NK-92 (cell line): ENCODE measurements around the gene SLC2A4RG.

ENCODE experiments used
- DNase-seq: peaks from one replicate; lab custom pipeline; 2025; ENCODE audit not compliant: unreplicated experiment; lab: John Stamatoyannopoulos, UW

The SLC2A4RG gene

DNA sequence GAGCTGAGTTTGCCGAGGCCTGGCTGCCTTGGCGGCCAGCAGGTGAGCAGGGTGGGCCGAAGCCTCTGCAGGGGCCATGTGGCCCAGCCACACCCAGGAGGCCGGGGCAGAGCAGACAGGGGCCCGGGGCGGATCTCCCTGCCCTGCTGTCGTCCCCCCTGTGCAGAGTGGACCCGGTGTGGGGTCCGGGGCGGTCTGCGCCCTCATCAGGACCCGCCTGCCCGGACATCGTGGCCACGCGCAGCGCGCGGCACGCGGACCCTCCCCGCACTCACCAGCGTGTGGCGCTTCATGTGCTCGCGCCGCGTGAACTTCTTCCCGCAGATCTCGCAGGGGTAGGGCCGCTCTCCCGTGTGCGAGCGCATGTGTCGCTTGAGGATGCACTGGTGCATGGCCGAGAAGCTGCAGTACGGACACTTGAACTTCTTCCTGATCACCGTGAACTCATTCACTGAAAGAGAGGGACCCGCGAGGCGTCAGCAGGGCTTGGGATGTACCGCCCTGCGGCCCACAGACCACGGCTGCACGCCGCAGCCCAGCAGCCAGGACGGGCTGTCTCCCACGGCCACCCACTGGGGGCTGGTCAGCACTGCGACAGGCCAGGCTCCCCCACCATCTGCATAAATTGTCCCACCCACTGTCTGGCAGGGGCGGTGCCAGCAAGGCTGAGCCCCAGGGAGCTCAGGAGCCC, 13.0 kb downstream of the SLC2A4RG start:
- DNase-seq: no peak

DNA sequence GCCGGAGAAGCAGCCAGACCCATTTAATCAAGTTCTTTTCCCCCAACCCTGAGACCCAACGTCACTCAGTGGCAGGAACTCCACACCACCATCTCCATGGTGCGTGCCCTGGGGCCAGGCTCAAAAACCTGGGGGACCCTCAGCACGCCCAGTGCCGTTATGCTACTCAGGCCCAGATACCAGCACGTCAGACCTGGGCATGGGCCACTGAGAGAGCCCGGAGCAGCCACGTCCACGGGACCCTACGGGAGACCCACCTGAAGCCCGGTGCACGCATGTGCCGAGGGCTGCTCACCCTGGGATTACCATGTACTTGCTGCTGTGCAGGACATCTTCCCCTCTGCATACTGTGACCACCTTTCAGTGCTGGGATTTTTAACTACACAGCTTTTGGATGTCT, 13.8 kb downstream of the SLC2A4RG start:
- no peak for DNase-seq

DNA sequence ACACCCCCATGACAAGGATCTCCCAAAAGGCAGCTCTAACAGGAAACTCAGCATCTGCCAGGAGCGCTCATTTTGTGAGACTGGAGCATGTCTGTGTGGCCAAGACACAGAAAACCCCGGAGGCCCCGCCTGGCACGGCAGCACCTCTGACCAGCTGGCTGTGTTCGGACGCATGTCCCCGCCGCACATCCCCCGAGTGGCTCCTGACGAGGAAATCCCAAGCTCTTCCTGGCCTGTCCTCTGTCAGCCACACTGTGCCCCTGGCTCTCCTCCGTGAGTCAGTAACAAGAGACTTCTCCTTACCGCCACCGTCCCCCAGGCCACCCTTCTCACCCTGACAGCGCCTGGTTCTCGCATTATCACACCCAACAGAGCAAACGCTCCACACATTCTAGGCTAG, 14.4 kb downstream of the SLC2A4RG start:
- DNase-seq: no peak

DNA sequence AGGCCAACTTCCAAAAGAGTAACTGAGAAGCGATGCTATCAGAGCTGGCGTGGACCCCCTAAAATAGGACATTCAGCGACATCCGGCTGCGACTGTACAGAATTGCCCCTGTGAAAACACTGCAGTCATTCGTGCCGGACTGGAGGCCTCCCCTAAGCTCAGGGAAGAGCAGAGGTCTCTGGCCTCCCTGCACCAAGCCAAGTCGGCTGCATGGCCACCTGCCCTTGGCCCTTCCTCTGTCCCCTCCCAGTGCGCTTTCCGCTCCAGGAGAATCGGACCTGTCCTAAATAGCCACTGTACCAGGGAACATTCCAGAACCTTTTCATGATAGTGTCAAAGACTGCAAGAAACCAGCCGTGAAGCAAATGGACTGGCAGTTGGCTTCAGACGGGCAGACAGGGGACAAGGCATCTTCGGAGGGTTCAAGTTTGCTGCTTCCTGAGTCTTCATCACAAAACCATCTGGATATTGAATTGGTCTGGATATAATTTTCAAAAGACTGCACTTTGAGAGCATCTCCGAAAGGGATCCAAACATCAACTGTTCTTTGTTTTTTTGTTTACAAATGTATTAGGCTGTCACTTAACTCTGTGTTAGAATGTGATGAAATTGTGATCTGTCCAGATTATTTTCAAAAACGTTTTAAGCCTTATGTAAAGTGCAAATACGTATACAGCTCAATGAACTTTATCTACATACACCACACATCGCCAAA, 16.5 kb downstream of the SLC2A4RG start:
- DNase-seq: no peak

DNA sequence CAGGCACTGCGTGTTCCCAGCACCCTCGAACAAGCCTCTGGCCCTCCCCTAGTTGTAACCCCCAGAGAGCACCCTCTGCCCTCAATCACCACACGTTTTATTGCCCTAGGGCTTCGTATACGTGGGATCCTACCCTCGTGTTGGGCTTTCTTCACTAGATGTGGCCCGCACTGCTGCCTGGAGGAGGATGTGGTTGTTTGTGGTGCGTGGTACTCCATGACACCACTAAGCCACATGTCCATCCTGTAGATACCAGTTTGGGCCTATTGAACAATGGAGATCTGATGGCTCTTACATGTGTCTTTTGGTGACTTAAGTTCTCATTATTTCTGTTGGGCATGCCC, 17.0 kb downstream of the SLC2A4RG start:
- DNase-seq: no peak

DNA sequence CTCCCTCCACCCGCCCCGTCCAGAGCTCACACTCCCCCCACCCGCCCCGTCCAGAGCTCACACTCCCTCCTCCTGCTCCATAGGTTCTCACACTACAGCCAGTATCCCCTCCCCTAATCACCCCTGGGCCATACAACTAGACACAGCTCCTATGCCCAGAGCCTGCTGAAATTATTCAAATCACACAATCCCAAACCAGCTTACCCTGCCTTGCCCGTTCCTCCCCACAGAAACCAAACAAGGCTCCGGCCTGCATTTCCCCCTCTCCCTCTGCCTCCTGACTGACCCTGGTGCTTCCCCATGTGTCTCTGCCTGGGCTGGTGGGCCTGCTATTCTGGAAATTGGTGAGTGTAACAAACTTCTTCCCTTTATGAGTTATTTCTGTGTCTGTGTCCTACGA, 18.6 kb downstream of the SLC2A4RG start:
- DNase-seq: no peak

DNA sequence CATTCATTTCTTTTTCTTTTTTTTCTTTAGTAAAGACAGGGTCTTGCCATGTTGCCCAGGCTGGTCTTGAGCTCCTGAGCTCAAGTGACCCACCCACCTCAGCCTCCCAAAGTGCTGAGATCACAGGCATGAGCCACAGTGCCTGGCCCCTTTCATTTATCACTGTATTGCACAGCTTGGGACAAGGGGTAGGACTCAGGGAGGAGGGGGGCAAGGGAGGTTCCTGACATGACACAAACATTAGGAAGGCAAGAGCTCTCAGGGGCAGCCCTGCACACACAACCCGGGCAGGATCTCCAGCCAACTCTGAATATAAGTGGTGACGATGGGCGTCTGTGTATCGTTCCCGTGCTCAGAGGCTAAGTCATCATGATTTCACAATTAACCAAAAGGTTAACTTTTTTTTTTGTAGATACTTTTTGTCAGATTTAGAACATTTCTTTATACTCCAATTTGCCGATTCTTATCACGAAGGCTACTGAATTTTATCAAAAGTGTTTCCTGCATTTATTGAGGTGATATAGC, 19.9 kb downstream of the SLC2A4RG start:
- no peak for DNase-seq

DNA sequence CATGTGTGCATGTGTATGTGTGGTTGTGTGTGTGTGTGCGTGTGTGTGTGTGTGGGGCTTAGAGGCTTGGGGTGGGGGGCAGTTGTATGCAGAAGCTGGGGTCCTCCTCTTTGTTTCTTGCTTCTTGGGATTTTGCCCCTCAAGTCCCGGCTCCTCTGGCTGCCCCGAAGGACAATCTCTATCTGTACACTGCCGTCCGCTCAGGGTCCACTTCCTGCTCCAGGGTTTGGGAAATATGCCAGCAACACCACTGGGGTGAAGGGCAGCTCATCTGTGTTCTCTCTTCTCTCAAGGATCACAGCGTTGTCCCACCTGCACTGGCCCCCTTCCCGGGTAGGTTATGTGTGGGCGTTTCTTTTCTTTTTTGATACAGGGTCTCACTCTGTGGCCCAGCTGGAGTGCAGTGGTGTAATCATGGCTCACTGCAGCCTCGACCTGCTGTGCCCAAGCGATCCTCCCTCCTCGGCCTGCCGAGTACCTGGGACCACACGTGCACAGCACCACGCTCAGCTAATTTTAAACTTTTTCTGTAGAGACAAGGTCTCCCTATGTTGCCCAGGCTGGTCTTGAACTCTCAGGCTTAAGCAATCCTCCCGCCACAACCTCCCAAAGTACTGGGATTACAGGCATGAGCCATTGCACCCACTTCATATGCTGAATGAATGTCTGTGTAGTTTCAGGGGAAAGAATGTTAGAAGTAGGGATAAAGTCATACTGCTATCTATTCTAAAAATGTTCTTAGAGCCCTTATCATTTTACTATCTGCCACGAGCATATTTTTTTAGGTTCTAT, 25.7 kb downstream of the SLC2A4RG start:
- DNase-seq: no peak

DNA sequence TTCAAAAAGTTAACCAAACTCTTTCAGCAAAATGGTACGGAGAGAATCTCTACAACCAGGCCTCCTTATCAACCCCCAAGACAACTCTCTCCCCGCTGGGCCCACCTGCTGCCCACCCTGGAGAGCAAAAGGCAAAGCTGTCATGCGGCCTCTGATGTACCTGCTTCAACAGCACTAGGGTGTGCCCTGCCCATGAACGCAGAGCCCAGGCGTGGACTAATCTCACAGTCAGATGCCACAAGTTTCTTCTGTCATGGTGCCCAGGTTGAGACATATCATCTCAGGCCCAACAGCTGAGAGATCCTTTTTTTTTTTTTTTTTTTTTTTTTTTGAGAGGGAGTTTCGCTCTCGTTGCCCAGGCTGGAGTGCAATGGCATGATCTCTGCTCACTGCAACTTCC, 26.3 kb downstream of the SLC2A4RG start:
- DNase-seq: no peak

DNA sequence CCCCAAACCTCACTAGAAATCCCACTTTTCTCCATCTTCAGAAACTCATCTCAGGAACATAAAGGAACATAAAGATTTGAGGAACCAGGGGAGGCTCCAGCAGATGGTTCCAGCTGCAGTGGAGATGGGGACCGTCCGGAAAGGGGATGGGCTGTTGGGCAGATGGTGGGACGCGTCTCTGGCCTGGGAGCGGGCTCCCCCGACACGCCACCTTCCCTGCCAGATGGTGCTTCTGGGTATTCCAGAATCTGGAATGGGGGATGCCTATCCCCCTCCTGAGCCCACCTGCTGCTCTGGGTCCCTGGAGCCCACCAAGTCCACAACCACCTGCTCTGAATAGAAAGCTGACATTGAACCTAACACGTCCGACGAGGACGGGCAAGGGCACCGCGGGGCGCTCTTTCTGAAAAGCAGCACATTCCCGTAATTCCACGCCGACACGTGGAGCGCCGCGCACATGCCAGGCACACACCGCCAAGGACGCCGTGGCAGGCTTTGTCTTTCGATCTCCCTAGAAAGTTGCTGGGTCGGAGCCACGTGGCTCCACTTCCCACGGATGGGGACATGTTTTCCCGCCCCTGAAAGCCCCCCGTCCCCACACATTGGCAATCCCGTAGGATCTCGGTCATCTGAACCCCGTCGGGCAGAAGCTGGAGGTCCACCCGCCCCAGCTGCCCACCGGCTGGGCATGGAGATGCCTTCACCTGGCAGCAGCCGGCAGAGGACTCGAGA, 27.3 kb downstream of the SLC2A4RG start:
- no peak for DNase-seq

DNA sequence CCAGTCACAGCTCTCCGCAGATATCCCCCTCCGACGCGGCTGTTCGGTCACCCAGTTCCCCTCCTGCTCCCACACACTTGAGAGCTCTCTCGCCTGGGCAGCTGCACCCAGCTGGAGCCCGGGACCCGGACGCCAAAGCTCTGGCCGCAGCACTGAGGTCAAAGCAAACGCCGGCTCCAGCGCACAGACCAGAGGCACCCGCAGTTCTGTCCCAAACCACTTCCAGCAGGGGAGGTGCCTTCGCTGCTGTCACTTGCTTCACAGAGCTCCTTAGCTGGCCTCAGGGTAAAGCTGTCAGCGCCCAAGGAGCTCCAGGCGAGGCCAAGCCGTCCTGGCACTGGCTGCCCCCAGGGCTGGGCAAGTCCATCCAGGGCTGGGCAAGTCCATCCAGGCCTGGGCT, 27.9 kb downstream of the SLC2A4RG start:
- DNase-seq: no peak

DNA sequence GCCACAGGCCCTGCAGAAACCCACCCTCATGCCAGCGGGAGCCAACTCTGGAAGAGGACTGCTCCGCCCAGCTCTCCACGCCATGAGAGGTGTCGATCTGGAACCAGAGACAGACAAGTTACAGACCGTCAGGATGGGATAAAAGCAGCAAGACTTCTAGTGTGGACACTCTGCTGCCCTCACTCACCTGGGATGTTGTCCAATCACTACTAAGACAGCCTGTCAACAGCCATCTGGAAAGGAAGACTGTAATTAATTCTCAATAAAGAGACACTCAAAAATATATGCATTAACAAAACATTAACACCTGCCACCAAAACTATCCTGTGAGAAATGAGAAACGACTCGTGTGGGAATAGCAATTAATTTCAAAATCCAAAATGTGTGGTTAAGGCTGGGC, 28.3 kb downstream of the SLC2A4RG start:
- no peak for DNase-seq

DNA sequence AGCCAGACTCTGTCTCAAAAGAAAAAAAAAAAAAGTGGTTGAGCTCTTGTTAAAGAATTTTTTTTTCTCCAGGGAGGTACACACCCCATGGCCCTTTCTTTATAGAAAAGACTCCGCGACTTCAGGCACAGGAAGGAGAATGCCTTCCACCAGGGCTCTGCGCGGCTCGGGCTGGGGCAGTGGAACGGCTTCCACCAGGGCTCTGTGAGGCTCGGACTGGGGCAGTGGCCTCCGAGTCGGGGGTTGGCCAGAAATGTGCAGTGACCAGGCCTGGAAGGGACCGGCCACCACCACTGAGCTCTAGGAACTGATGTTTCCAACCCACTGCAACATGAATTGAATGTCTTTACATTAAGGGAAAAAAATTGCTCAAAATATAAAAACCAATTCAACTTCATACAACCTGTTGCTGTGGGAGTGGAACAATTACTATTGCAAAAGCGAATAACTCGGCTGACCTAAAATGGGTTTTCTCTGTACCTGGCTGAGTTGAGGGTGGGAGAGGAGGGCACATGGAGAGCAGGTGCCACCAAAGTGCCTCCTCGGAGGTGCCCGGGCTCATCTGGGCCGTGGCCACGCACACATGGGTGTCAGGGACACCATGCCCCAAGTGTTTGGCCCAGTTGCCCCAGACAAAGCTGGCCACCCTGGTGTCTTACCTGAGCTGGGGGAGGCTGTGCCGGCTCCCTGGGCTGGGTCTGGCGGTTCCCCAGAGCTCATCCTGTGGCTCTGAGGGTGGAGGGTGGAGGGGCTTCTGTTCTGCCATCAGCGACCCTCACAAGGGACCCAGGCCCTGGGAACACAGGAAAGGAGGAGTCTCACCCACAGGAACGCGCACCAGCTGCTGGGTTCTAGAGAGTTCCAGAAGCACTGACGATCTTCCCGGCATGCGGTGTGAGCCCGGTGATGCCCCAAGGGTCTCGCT, 29.3 kb downstream of the SLC2A4RG start:
- DNase-seq: no peak

DNA sequence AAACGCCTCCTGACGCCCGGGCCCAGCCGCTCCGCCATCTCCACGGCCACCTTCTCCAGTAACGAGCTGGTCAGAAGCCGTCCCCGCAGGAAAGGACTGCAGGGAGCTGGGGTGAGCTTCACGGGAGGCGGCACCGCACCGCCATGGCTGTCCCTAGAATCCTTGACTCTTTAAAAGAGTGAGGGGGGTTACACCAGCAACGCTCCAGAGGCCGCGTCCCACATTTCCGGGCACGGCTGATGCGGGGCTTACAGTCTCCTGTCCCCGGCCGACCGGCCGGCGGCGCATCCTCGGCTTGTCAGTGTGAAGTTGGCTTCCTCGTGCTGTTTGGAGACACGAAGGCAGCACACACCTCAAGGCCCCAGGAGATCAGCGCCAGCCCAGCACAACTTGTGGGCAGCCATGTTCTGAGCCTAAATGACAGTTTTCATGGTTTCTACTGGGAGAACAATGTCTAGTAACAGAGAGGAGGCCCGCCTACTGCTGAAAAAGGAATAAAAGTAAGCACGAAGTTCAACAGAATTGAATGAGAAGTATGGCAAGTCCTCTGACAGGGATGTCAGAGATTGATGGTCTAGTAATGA, 30.4 kb downstream of the SLC2A4RG start:
- no peak for DNase-seq

DNA sequence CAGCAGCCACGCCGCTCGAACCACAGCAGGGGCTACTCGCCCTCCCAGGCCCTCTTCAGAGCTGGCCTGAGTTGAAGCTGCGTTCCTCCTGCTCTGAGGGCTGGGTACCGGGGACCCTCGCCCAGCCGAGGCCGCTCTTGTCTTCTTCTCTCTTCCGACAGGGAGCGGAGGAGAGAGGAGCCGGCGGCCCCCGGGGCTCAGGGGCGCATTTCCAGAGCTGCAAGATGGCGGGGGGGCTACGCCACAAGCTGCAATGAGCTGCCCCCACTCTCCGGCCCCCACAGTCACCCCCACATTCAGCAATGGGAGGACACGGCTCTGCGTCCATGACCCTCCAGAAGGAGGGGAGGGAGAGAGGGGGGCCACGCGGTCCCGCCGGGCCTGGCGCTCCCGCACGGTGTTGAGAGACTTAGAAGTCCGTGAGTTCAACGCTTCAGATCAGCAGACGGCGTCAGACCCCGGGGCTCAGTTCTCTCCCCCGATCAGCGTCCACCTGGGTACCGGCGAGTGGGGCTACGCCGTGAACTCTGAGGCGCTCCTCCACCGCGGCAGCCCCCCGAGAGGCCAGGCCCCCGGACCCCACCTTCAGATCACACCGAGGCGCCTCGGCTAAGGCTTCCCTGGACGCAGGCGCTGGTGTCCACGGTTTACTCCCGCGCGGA, 31.6 kb downstream of the SLC2A4RG start:
- no peak for DNase-seq

DNA sequence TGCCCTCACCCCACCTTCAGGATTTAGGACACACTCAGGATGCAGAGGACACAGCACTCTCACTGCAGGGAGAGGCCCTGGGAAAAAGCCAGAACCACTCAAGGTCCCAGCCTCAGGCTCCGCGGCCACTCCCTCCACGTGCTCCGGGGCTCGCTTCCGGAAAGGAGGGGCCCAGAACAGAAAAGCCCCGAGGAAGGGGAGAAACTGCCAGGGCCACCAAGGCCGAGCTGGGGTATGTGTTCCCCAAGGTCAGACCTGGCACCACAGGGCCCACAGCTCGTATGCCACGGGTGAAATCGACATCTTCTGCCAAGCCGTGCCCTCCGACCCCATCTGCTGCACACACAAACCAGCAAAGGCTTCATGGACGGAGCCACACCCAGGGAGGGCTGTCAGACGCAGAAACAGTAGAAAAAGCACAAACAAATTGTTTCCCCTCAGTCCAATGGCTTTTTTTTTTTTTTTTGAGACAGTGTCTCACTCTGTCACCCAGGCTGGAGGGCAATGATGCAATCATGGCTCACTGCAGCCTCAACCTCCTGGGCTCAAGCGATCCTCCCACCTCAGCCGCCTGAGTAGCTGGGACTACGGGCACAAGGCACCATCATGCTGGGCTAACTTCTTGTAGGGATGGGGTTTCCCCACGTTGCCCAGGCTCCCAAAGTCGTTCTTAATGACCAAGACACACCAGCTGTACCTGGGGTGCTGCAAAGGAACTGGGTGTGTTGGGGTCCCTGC, 33.4 kb downstream of the SLC2A4RG start:
- no peak for DNase-seq

DNA sequence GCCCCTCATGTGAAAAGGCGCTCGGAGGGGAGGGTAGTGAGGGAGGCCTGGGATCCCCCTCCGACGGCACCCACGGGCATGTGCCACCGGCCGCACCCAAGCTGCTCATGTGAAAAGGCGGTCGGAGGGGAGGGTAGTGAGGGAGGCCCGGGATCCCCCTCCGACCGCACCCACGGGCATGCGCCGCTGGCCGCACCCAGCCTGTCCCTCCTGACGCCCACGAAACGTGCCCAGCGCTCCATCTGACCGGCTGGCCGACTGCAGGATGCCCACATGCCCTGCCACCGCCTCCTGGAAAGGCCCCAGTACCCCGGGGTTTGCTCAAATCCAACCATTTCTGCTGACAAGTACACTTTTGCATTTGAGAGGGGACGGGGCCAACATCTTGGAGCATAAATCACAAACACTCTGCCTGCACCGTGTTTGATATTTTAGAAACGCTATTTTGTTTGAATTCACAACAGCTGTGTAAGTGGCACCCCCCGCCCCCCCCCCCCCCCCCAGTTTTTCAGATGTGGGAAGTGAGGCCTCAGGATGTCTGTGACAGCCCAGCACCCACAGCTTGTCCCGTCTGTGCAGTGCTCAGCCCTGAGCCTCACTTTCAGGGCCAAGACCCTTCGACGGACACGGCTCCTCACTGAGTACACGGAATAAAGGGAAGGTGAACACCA, 34.1 kb downstream of the SLC2A4RG start:
- no peak for DNase-seq

DNA sequence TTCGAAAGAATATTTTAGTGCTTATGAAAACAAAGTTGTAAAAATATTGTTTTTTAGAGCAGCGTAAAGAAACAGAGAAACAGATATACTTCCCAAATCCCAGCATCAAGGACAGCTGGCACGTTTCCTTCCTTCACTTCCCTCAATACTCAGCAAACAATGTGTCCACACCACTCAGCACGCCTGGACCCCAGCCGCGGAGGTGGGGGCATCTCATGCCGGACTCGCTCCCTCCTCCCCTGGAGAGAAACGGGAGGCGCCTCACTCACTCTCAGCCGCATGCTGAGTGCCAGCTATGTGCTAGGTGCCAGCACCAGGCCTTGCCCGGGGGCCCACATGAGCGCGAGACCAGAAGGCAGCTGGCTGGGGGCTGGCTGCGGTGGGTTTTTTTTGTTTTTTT, 34.7 kb downstream of the SLC2A4RG start:
- no peak for DNase-seq
